Measurements from ENCODE around the gene KLHL14.

The KLHL14 gene

DNA sequence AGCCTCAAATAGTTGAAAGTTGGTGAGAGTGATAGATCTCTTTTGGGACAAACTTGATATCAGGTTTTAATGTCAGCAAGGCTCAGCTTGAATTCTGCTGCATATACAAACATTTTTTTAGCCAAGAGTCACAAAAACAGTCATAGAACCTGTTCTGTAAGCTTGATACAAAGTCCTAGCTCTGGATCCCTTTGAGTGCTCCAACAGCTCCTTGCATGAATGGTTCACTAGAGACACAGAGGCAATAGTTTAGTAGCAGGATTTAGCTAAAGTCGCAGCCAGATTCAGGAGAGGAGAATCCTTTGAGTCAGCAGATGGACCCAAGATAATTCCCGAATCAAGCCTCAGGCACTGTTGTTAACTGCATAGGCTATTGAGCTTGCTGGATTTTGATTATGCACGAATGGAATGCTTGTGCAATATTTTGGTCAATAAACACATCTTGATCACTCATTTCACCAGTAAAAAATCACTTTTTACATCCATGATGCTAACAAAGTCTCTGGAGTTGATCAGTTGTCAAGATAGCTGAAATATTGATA, 148.6 kb downstream of the KLHL14 start:
- no peak for DNase-seq

DNA sequence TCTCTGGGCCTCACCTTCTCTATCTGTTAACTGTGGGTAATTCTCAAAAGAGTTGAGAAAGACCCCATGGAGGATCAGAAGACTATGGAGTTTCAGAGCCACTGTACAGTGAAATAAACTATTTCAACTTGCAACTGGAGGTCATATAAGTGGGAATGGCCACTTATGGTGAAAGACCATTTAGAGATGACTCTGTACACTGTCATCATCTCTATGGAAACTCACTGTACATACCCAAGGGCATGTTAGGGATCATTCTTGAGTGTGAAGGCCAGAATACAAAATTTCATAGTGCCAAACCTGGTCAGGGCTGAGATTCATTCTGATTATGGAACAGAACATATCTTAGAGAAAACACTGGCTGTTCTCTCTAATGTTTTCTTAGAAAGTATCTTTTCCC, 149.3 kb downstream of the KLHL14 start:
- DNase-seq, result no peak
